ENCODE results near the gene ADARB2.

GRCh38 chr10:1654811-1655356, 82.4 kb downstream of the ADARB2 start:
- no peak for TF ChIP-seq CTCF (IDR thresholded peaks at IDR 0.05)
- TF ChIP-seq POLR2A (IDR thresholded peaks at IDR 0.05; ENCODE audit: low read depth), result no peak
- no peak for TF ChIP-seq EP300 (IDR thresholded peaks at IDR 0.05)
- TF ChIP-seq POLR2AphosphoS5 (IDR thresholded peaks at IDR 0.05), result no peak

Data from esophagus muscularis mucosa (tissue), 4 donors.